H1 (cell line): ENCODE measurements around the gene P2RX5.

Experiments
- CTCF ChIP-seq, 3 experiments: IDR thresholded peaks; 1 replicate in 2 of 3; 2 replicates in 1 of 3; pipeline versions ENCODE4 v1.5.1 to v1.6.1; 2011; ENCODE audit warnings: low read length in 3 of 3, mild to moderate bottlenecking in 3 of 3, inconsistent platforms in 2 of 3, low read depth in 1 of 3, moderate library complexity in 1 of 3; ENCODE audit not compliant: insufficient read depth in 1 of 3; ENCODE audit errors: control extremely low read depth in 1 of 3
- EZH2 ChIP-seq: fragments of 200-600 bp; sonication (generic); IDR thresholded peaks from 2 replicates; pipeline ENCODE4 v1.7.1; 2012; ENCODE audit warnings: low read depth, mild to moderate bottlenecking, moderate library complexity, low read length, inconsistent platforms; ENCODE audit not compliant: severe bottlenecking
- SIN3A ChIP-seq, 2 experiments: IDR thresholded peaks in 1 of 2; conservative IDR thresholded peaks in 1 of 2; 2 replicates each; pipeline ENCODE4 v1.6.1; 2011 to 2012; ENCODE audit warnings: low read length in 2 of 2, improper control_type of control experiment in 1 of 2, low read depth in 1 of 2, mild to moderate bottlenecking in 1 of 2
- TAF1 ChIP-seq: IDR thresholded peaks from 2 replicates; pipeline ENCODE4 v1.6.1; 2011; ENCODE audit warnings: mild to moderate bottlenecking, low read depth, low read length

GRCh38 chr17:3712811-3713463 is 17.0 kb upstream of the P2RX5 start:
- TF ChIP-seq CTCF (IDR thresholded peaks at IDR 0.05; ENCODE audit: control extremely low read depth in 1 of 3, insufficient read depth in 1 of 3, low read depth in 1 of 3, low read length in 3 of 3) (no peak), EZH2 (no peak), TAF1 (no peak), SIN3A (conservative IDR thresholded peaks at IDR 0.05 in 1 of 2, IDR thresholded peaks at IDR 0.05 in 1 of 2; ENCODE audit: low read depth in 1 of 2, low read length in 2 of 2) (no peak)
